OCI-M1 (cell line): ENCODE results near the gene PKP4.
"Not testable (repeated sequence)": the region's sequence is repeated elsewhere in the genome, so short reads cannot be mapped to it uniquely, and the experiment has no call there.

Experiments used
- DNase-seq: peaks from one replicate; lab custom pipeline; 2025; lab: John Stamatoyannopoulos, UW

The PKP4 gene

GRCh38 chr2:158676696-158677095 is 219.9 kb downstream of the PKP4 start:
- DNase-seq = no peak

GRCh38 chr2:158677542-158677941 is 220.8 kb downstream of the PKP4 start:
- DNase-seq = no peak

- DNase-seq = no peak
These were observed 225.1 kb downstream of the PKP4 start for GRCh38 chr2:158681816-158682215.

GRCh38 chr2:158685646-158686045 is 228.9 kb downstream of the PKP4 start:
- no peak for DNase-seq

GRCh38 chr2:158686210-158686691 is 229.5 kb downstream of the PKP4 start:
- no peak for DNase-seq

- no peak for DNase-seq
These were observed 230.6 kb downstream of the PKP4 start for GRCh38 chr2:158687315-158687714.

- DNase-seq = no peak
These were observed 232.0 kb downstream of the PKP4 start for GRCh38 chr2:158688721-158689120.

GRCh38 chr2:158689391-158689790 is 232.6 kb downstream of the PKP4 start:
- DNase-seq = no peak

- DNase-seq = no peak
These were observed 234.1 kb downstream of the PKP4 start for GRCh38 chr2:158690823-158691222.

- DNase-seq = no peak
These were observed 234.9 kb downstream of the PKP4 start for GRCh38 chr2:158691619-158692018.

GRCh38 chr2:158692372-158693103 is 235.8 kb downstream of the PKP4 start:
- no peak for DNase-seq

- DNase-seq = no peak
These were observed 236.7 kb downstream of the PKP4 start for GRCh38 chr2:158693476-158693875.

GRCh38 chr2:158695305-158695704 is 238.6 kb downstream of the PKP4 start:
- no peak for DNase-seq

GRCh38 chr2:158695744-158696143 is 239.0 kb downstream of the PKP4 start:
- DNase-seq = not testable (repeated sequence)

GRCh38 chr2:158699323-158699722 is 242.6 kb downstream of the PKP4 start:
- DNase-seq = no peak

GRCh38 chr2:158701101-158701500 is 244.3 kb downstream of the PKP4 start:
- no peak for DNase-seq

- DNase-seq = no peak
These were observed 246.0 kb downstream of the PKP4 start for GRCh38 chr2:158702740-158703139.

GRCh38 chr2:158704724-158705465 is 248.1 kb downstream of the PKP4 start:
- not testable (repeated sequence) for DNase-seq

- no peak for DNase-seq
These were observed 256.2 kb downstream of the PKP4 start for GRCh38 chr2:158712791-158713522.

GRCh38 chr2:158713523-158714138 is 256.9 kb downstream of the PKP4 start:
- no peak for DNase-seq

GRCh38 chr2:158714420-158714819 is 257.7 kb downstream of the PKP4 start:
- no peak for DNase-seq

GRCh38 chr2:158715357-158715756 is 258.6 kb downstream of the PKP4 start:
- no peak for DNase-seq
